HepG2 (cell line): ENCODE measurements around the gene SIRPA. TPM values are rescaled to one million over a fixed set of nuclear protein-coding genes. Genes with fewer than 3 reads are reported as not detected.

Source experiments
- ASH2L ChIP-seq: fragments of 300-600, 200-600 bp; sonication (generic); IDR thresholded peaks from 2 replicates; pipeline ENCODE4 v1.7.0; 2017; ENCODE audit warnings: low read depth, mild to moderate bottlenecking, moderate library complexity, mixed read lengths, low read length; ENCODE audit not compliant: insufficient read length
- BHLHE40 ChIP-seq: IDR thresholded peaks from 2 replicates; pipeline ENCODE4 v1.6.1; 2011; ENCODE audit warnings: low read length, improper control_type of control experiment
- CAMTA2 ChIP-seq: sonication (generic); formaldehyde crosslinking; IDR thresholded peaks from 2 replicates; pipeline ENCODE4 v1.4.0; 2020; ENCODE audit warnings: mild to moderate bottlenecking, missing genetic modification reagents, borderline replicate concordance
- HNRNPL ChIP-seq: fragments of 200-400 bp; formaldehyde crosslinking; IDR thresholded peaks from 2 replicates; pipeline ENCODE4 v1.6.1; 2017; ENCODE audit warnings: mild to moderate bottlenecking, low read depth, low read length
- IRX3 ChIP-seq: sonication (generic); formaldehyde crosslinking; IDR thresholded peaks from 2 replicates; pipeline ENCODE4 v1.8.1; 2023; ENCODE audit warnings: mild to moderate bottlenecking, low read depth, missing genetic modification reagents, borderline replicate concordance
- JDP2 ChIP-seq: sonication (generic); formaldehyde crosslinking; IDR thresholded peaks from 2 replicates; pipeline ENCODE4 v1.8.1; 2022; ENCODE audit warnings: missing genetic modification reagents, borderline replicate concordance
- JUNB ChIP-seq: sonication (generic); formaldehyde crosslinking; IDR thresholded peaks from 2 replicates; pipeline ENCODE4 v1.8.0; 2022; ENCODE audit warnings: missing genetic modification reagents, mild to moderate bottlenecking, borderline replicate concordance
- MTF1 ChIP-seq: sonication (generic); formaldehyde crosslinking; IDR thresholded peaks from 2 replicates; pipeline ENCODE4 v1.5.0; 2020; ENCODE audit warnings: missing genetic modification reagents
- MXD4 ChIP-seq: IDR thresholded peaks from 2 replicates; pipeline ENCODE4 v1.6.1; 2016; ENCODE audit warnings: mild to moderate bottlenecking, missing biosample characterization, missing genetic modification reagents
- NPAS2 ChIP-seq: sonication (generic); formaldehyde crosslinking; IDR thresholded peaks from 2 replicates; pipeline ENCODE4 v1.8.0; 2022; ENCODE audit warnings: mild to moderate bottlenecking, missing genetic modification reagents, borderline replicate concordance
- RBAK ChIP-seq: sonication (generic); formaldehyde crosslinking; IDR thresholded peaks from 2 replicates; pipeline ENCODE4 v1.5.1; 2020; ENCODE audit warnings: mild to moderate bottlenecking, missing genetic modification reagents
- RORA ChIP-seq: sonication (generic); formaldehyde crosslinking; IDR thresholded peaks from 2 replicates; pipeline ENCODE4 v1.5.0; 2020; ENCODE audit warnings: mild to moderate bottlenecking, missing genetic modification reagents, moderate library complexity
- SAP130 ChIP-seq: IDR thresholded peaks from 2 replicates; pipeline ENCODE4 v1.6.1; 2016; ENCODE audit warnings: low read depth
- SIX4 ChIP-seq: sonication (generic); formaldehyde crosslinking; IDR thresholded peaks from 2 replicates; pipeline ENCODE4 v1.4.0; 2020; ENCODE audit warnings: missing genetic modification reagents
- SP4 ChIP-seq: sonication (generic); formaldehyde crosslinking; IDR thresholded peaks from 2 replicates; pipeline ENCODE4 v1.8.1; 2023; ENCODE audit warnings: mild to moderate bottlenecking, missing genetic modification reagents
- STAG1 ChIP-seq: sonication (generic); formaldehyde crosslinking; IDR thresholded peaks from 2 replicates; pipeline ENCODE4 v1.4.0; 2020; ENCODE audit warnings: missing genetic modification reagents
- U2AF1 ChIP-seq: fragments of 200-400 bp; formaldehyde crosslinking; optimal IDR thresholded peaks from 2 replicates; pipeline ENCODE3; 2017; ENCODE audit warnings: mild to moderate bottlenecking, low read depth, low read length
- YEATS2 ChIP-seq: sonication (generic); formaldehyde crosslinking; IDR thresholded peaks from 2 replicates; pipeline ENCODE4 v1.4.0; 2020; ENCODE audit warnings: missing genetic modification reagents, borderline replicate concordance
- ZBTB42 ChIP-seq: sonication (generic); formaldehyde crosslinking; IDR thresholded peaks from 2 replicates; pipeline ENCODE4 v1.5.0; 2020; ENCODE audit warnings: mild to moderate bottlenecking, missing genetic modification reagents
- ZFX ChIP-seq: sonication (generic); formaldehyde crosslinking; IDR thresholded peaks from 2 replicates; pipeline ENCODE4 v1.4.0; 2020; ENCODE audit warnings: mild to moderate bottlenecking, low read depth, missing genetic modification reagents, moderate library complexity
- ZFY ChIP-seq: sonication (generic); formaldehyde crosslinking; IDR thresholded peaks from 2 replicates; pipeline ENCODE4 v1.4.0; 2020; ENCODE audit warnings: missing genetic modification reagents
- ZNF652 ChIP-seq: IDR thresholded peaks from 2 replicates; pipeline ENCODE4 v1.6.1; 2016; ENCODE audit warnings: low read depth, borderline replicate concordance
- ZNF672 ChIP-seq: sonication (generic); formaldehyde crosslinking; IDR thresholded peaks from 2 replicates; pipeline ENCODE4 v1.8.1; 2022; ENCODE audit warnings: missing genetic modification reagents
- ZNF747 ChIP-seq: sonication (generic); formaldehyde crosslinking; IDR thresholded peaks from 2 replicates; pipeline ENCODE4 v1.8.1; 2023; ENCODE audit warnings: missing genetic modification reagents, mild to moderate bottlenecking, borderline replicate concordance
- ZNF773 ChIP-seq: sonication (generic); formaldehyde crosslinking; IDR thresholded peaks from 2 replicates; pipeline ENCODE4 v1.4.0; 2020; ENCODE audit warnings: missing genetic modification reagents, borderline replicate concordance
- ZNF777 ChIP-seq: sonication (generic); formaldehyde crosslinking; IDR thresholded peaks from 2 replicates; pipeline ENCODE4 v1.4.0; 2020; ENCODE audit warnings: missing genetic modification reagents
- polyA plus RNA-seq, 8 experiments: library from polyadenylated mRNA; depleted of rRNA in 3 of 8; stranded (reverse) in 7 of 8; unstranded in 1 of 8; fragments of >200 nt; fragmentation: Illumina TruSeq in 4 of 8; extraction: Trizol in 4 of 8; gene quantifications; 2 replicates each; pipeline versions ENCODE4 v1.2.1 to v1.2.3, GENCODE V29; 2011 to 2016; ENCODE audit warnings: low read depth in 4 of 8, missing spikeins in 1 of 8, mixed read lengths in 1 of 8; ENCODE audit not compliant: insufficient read depth in 1 of 8
- total RNA-seq, 5 experiments: library from RNA; depleted of rRNA; stranded (reverse); fragments of >200 nt; fragmentation: Illumina TruSeq; extraction: Trizol; gene quantifications; 2 replicates each; pipeline ENCODE4 v1.2.3, GENCODE V29; 2016; ENCODE audit warnings: low read depth in 1 of 5
- TF ChIP-seq, protein P1 (sequence below), 2 experiments: sonication (generic) in 1 of 2; formaldehyde crosslinking in 1 of 2; IDR thresholded peaks; 2 replicates each; pipeline versions ENCODE4 v1.4.0 to v1.6.1; 2018 to 2020; ENCODE audit warnings: missing genetic modification reagents in 2 of 2, borderline replicate concordance in 1 of 2, low read depth in 1 of 2, mild to moderate bottlenecking in 1 of 2, missing biosample characterization in 1 of 2
- TF ChIP-seq, protein P2 (sequence below): sonication (generic); formaldehyde crosslinking; IDR thresholded peaks from 2 replicates; pipeline ENCODE4 v1.4.0; 2020; ENCODE audit warnings: missing genetic modification reagents
- TF ChIP-seq, protein P3 (sequence below): sonication (generic); formaldehyde crosslinking; IDR thresholded peaks from 2 replicates; pipeline ENCODE4 v1.4.0; 2020; ENCODE audit warnings: low read depth, mild to moderate bottlenecking, missing genetic modification reagents

SIRPA gene
- total and polyA plus RNA-seq, 2 of the 13 experiments (the other 11 are each of a cell fraction or from before 2014, with no cell fraction given): 7.2 to 17.6 TPM

DNA sequence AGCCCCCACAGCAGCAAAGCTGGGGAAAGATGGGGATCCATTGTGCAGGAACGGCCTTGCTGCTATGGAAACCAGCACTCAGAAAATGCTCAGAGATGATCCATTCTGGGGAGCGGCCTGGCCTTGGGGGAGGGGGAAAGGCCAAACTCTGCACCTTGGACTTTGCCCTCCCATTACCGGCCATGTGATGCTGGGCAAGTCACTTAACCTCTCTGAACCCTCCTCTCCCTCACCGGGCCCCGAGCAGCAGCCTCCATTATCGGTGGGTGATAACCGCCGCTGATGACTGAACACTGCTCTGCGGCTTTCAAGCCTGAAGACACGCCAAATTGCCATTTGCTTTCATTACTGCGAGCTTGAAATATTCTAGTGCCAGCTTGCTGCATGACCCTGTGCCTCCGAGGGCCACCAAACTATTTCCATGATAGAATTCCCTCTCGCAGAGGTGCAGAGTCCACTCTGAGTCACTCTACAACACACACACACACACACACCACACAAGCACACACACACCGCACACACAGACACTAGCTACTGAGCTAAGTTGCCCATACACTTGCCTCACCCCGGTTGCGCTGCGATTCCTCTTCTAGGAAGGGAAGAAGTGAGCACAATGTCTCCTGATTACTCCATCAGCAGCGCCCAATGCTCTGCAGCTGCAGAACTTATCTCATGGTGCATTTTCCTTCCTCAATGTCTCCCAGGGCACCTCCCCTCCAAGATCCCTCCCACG is 20.6 kb upstream of the SIRPA start (continued):
- TF ChIP-seq, protein P1, sequence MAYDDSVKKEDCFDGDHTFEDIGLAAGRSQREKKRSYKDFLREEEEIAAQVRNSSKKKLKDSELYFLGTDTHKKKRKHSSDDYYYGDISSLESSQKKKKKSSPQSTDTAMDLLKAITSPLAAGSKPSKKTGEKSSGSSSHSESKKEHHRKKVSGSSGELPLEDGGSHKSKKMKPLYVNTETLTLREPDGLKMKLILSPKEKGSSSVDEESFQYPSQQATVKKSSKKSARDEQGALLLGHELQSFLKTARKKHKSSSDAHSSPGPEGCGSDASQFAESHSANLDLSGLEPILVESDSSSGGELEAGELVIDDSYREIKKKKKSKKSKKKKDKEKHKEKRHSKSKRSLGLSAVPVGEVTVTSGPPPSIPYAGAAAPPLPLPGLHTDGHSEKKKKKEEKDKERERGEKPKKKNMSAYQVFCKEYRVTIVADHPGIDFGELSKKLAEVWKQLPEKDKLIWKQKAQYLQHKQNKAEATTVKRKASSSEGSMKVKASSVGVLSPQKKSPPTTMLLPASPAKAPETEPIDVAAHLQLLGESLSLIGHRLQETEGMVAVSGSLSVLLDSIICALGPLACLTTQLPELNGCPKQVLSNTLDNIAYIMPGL (CRISPR knock-in tag; IDR thresholded peaks at IDR 0.05; ENCODE audit: borderline replicate concordance in 1 of 2, low read depth in 1 of 2): no peak
- no peak for TF ChIP-seq ZNF672 (CRISPR knock-in tag)
- TF ChIP-seq ZFX (CRISPR knock-in tag): peak; percentile 27; the same call in 1 of the 2 replicates
- TF ChIP-seq IRX3: no peak
- no peak for TF ChIP-seq MXD4
- TF ChIP-seq SAP130 (CRISPR knock-in tag): no peak
- peak; percentile 15; the same call in 1 of the 2 replicates for TF ChIP-seq BHLHE40
- TF ChIP-seq SP4 (CRISPR knock-in tag): no peak; the same call in 1 of the 2 replicates
- peak; percentile 98 for TF ChIP-seq ASH2L
- TF ChIP-seq, protein P2, sequence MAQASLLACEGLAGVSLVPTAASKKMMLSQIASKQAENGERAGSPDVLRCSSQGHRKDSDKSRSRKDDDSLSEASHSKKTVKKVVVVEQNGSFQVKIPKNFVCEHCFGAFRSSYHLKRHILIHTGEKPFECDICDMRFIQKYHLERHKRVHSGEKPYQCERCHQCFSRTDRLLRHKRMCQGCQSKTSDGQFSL (CRISPR knock-in tag): no peak
- TF ChIP-seq RORA (CRISPR knock-in tag): no peak
- no peak for TF ChIP-seq STAG1 (CRISPR knock-in tag)
- TF ChIP-seq RBAK: no peak
- no peak for TF ChIP-seq CAMTA2
- TF ChIP-seq NPAS2 (CRISPR knock-in tag): no peak
- TF ChIP-seq JUNB (CRISPR knock-in tag): peak; percentile 84; the same call in 1 of the 2 replicates
- TF ChIP-seq ZNF773 (CRISPR knock-in tag): no peak
- no peak for TF ChIP-seq ZNF652 (CRISPR knock-in tag)
- no peak for TF ChIP-seq ZNF747
- no peak for TF ChIP-seq JDP2 (CRISPR knock-in tag)
- TF ChIP-seq, protein P3, sequence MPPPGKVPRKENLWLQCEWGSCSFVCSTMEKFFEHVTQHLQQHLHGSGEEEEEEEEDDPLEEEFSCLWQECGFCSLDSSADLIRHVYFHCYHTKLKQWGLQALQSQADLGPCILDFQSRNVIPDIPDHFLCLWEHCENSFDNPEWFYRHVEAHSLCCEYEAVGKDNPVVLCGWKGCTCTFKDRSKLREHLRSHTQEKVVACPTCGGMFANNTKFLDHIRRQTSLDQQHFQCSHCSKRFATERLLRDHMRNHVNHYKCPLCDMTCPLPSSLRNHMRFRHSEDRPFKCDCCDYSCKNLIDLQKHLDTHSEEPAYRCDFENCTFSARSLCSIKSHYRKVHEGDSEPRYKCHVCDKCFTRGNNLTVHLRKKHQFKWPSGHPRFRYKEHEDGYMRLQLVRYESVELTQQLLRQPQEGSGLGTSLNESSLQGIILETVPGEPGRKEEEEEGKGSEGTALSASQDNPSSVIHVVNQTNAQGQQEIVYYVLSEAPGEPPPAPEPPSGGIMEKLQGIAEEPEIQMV: no peak
- no peak for TF ChIP-seq YEATS2 (CRISPR knock-in tag)
- no peak for TF ChIP-seq ZBTB42
- TF ChIP-seq HNRNPL: peak; percentile 54; the same call in 1 of the 2 replicates
- TF ChIP-seq U2AF1: peak; percentile 60
- TF ChIP-seq ZFY (CRISPR knock-in tag): no peak
- no peak for TF ChIP-seq MTF1 (CRISPR knock-in tag)
- TF ChIP-seq SIX4 (CRISPR knock-in tag): no peak
- no peak for TF ChIP-seq ZNF777 (CRISPR knock-in tag)
